Vagina (tissue), 2 donors: ENCODE results near the gene RRAD. TPM values are rescaled to one million over a fixed set of nuclear protein-coding genes. Genes with fewer than 3 reads are reported as not detected.

Experiments used
- DNase-seq, 2 donors: peaks; one replicate each; pipeline ENCODE4 v3.0.0-alpha.2; 2017; ENCODE audit errors: extremely low spot score in 2 of 2
- H3K27ac ChIP-seq: fragments of 200-600 bp; sonication (generic); one replicate; pipeline ENCODE4 v1.5.1; 2019
- H3K27me3 ChIP-seq: fragments of 200-600 bp; sonication (generic); one replicate; pipeline ENCODE4 v1.5.1; 2019
- H3K36me3 ChIP-seq, 2 donors: fragments of 200-600 bp; sonication (generic); one replicate each; pipeline ENCODE4 v1.5.1; 2017 to 2019
- H3K4me1 ChIP-seq: fragments of 200-600 bp; sonication (generic); one replicate; pipeline ENCODE4 v1.5.1; 2019
- H3K4me3 ChIP-seq, 2 donors: fragments of 200-600 bp; sonication (generic); 1 replicate in 1 of 2; 2 replicates in 1 of 2; pipeline ENCODE4 v1.5.1; 2016 to 2019
- H3K9me3 ChIP-seq: fragments of 200-600 bp; sonication (generic); one replicate; pipeline ENCODE4 v1.5.1; 2019
- CTCF ChIP-seq, 3 experiments: fragments of 450-650 bp in 2 of 3; fragments of 200-600 bp in 1 of 3; sonication (generic) in 1 of 3; IDR thresholded peaks; one replicate each; pipeline ENCODE4 v1.5.1; 2017 to 2019; ENCODE audit warnings: antibody characterized with exemption in 3 of 3, mild to moderate bottlenecking in 2 of 3, moderate library complexity in 2 of 3
- POLR2A ChIP-seq, 2 donors: fragments of 450-650 bp; IDR thresholded peaks; one replicate each; pipeline ENCODE4 v1.6.1; 2017; ENCODE audit warnings: antibody characterized with exemption in 2 of 2, mild to moderate bottlenecking in 2 of 2, moderate library complexity in 2 of 2
- POLR2AphosphoS5 ChIP-seq, 2 donors: sonication (generic); formaldehyde crosslinking; IDR thresholded peaks; one replicate each; pipeline ENCODE4 v1.9.0; 2017; ENCODE audit warnings: antibody characterized with exemption in 2 of 2, mild to moderate bottlenecking in 2 of 2, low read depth in 1 of 2; ENCODE audit not compliant: insufficient read depth in 1 of 2
- intact Hi-C: fragments of 100-400 bp; cut with DNase I; formaldehyde crosslinking; loops from one replicate; pipeline ENCODE4 v1.15.1; 2023
- total RNA-seq: library from RNA; depleted of rRNA; stranded (reverse); fragments of >200 nt; gene quantifications from one replicate; pipeline ENCODE4 v1.2.3, GENCODE V29; 2016

RRAD gene
- total RNA-seq, 1 donor from 2014 or later = 49.1 TPM

GRCh38 chr16:66894948-66895688 is 30.2 kb downstream of the RRAD start:
- Histone ChIP-seq H3K36me3 (no peaks in the 10 kb centered on the region), H3K27ac (no peak overlapping the region), H3K4me1 (peaks cover 19% of the 10 kb centered on the region), H3K4me3 (no peak overlapping the region), H3K9me3 (no peaks in the 10 kb centered on the region), H3K27me3 (no peaks in the 10 kb centered on the region)
- intact Hi-C loops = loop anchor here (5.0 kb wide), 1 partner anchor 32 kb away; the partner anchor contains the start of gene RRAD
- no peak for DNase-seq
- TF ChIP-seq CTCF (IDR thresholded peaks at IDR 0.05) (peak in 2 of 3 experiments; percentile 31 to 52), POLR2AphosphoS5 (IDR thresholded peaks at IDR 0.05; ENCODE audit: insufficient read depth in 1 of 2, low read depth in 1 of 2) (no peak)

- no peak for DNase-seq
- Histone ChIP-seq H3K9me3 (no peaks in the 10 kb centered on the region), H3K27ac (no peak overlapping the region), H3K36me3 (no peaks in the 10 kb centered on the region), H3K4me3 (no peak overlapping the region), H3K4me1 (peaks cover 9% of the 10 kb centered on the region), H3K27me3 (no peaks in the 10 kb centered on the region)
- intact Hi-C loops = loop anchor here (5.0 kb wide), 1 partner anchor 33 kb away; the partner anchor contains the start of gene RRAD
- no peak for TF ChIP-seq POLR2AphosphoS5 (IDR thresholded peaks at IDR 0.05; ENCODE audit: insufficient read depth in 1 of 2, low read depth in 1 of 2)
- no peak for TF ChIP-seq CTCF (IDR thresholded peaks at IDR 0.05)
Observed at GRCh38 chr16:66894055-66894454, 31.3 kb downstream of the RRAD start.

- H3K9me3 ChIP-seq = no peaks in the 10 kb centered on the region
- no peak overlapping the region for H3K4me3 ChIP-seq
- no peaks in the 10 kb centered on the region for H3K36me3 ChIP-seq
- intact Hi-C loops = loop anchor here (5.0 kb wide), 1 partner anchor 36 kb away; the partner anchor contains the start of gene RRAD
- H3K27me3 ChIP-seq = no peaks in the 10 kb centered on the region
- no peaks in the 10 kb centered on the region for H3K4me1 ChIP-seq
- no peak overlapping the region for H3K27ac ChIP-seq
- DNase-seq = no peak
- no peak for TF ChIP-seq POLR2A (IDR thresholded peaks at IDR 0.05)
- no peak for TF ChIP-seq CTCF (IDR thresholded peaks at IDR 0.05)
- TF ChIP-seq POLR2AphosphoS5 (IDR thresholded peaks at IDR 0.05; ENCODE audit: insufficient read depth in 1 of 2, low read depth in 1 of 2) = no peak
Observed at GRCh38 chr16:66891797-66892196, 33.5 kb downstream of the RRAD start.

GRCh38 chr16:66891360-66891759 is 34.0 kb downstream of the RRAD start:
- Histone ChIP-seq H3K27ac (no peak overlapping the region), H3K4me3 (no peak overlapping the region), H3K4me1 (no peaks in the 10 kb centered on the region), H3K9me3 (no peaks in the 10 kb centered on the region), H3K36me3 (no peaks in the 10 kb centered on the region), H3K27me3 (no peaks in the 10 kb centered on the region)
- intact Hi-C loops = loop anchor here (5.0 kb wide), 1 partner anchor 36 kb away; the partner anchor contains the start of gene RRAD
- TF ChIP-seq CTCF (IDR thresholded peaks at IDR 0.05) = no peak
- TF ChIP-seq POLR2A (IDR thresholded peaks at IDR 0.05) = no peak
- TF ChIP-seq POLR2AphosphoS5 (IDR thresholded peaks at IDR 0.05; ENCODE audit: insufficient read depth in 1 of 2, low read depth in 1 of 2) = no peak
- DNase-seq = no peak

DNA sequence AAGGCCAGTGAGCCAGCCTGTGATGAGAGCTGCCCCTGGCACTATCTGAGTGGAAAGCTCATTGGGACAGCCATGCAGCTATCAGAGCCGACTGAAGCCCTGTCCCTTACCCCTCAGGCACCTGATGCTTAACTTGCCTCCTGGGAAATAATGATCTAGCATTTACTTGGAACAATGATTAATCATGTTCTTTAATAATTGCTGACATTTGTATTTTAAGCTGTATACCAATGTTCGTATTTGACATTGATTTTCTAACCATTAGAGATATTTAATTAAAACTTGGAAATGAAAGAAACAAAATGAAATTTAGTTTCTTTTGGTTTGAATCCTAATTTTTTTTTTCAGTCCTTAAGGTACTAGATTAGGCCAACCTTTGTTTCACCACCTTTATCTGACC is 34.5 kb downstream of the RRAD start:
- Histone ChIP-seq H3K27ac (no peak overlapping the region), H3K36me3 (peaks cover 0 to under 1% of the 10 kb centered on the region in 2 donors), H3K4me1 (no peaks in the 10 kb centered on the region), H3K4me3 (no peak overlapping the region), H3K27me3 (no peaks in the 10 kb centered on the region), H3K9me3 (no peaks in the 10 kb centered on the region)
- intact Hi-C loops = loop anchor here (5.0 kb wide), 1 partner anchor 37 kb away; the partner anchor contains the start of gene RRAD
- no peak for TF ChIP-seq POLR2AphosphoS5 (IDR thresholded peaks at IDR 0.05; ENCODE audit: insufficient read depth in 1 of 2, low read depth in 1 of 2)
- TF ChIP-seq CTCF (IDR thresholded peaks at IDR 0.05) = no peak
- TF ChIP-seq POLR2A (IDR thresholded peaks at IDR 0.05) = no peak
- DNase-seq = no peak
